WTC11 (cell line): ENCODE measurements around the gene ARMC2. TPM values are rescaled to one million over a fixed set of nuclear protein-coding genes. Genes with fewer than 3 reads are reported as not detected.
A peak's percentile ranks its signal among the peaks of the same experiment; 100 is the strongest.

Source experiments
- ATAC-seq: fragments of 200-7000 bp; cut with Tn5 transposase; 2 replicates; pipeline ENCODE4 v1.10.0; 2021; ENCODE audit warnings: mild to moderate bottlenecking, moderate library complexity
- CTCF ChIA-PET: fragments of 300-600 bp; sonication (Branson Sonifier 250); formaldehyde crosslinking; loops from one replicate; lab custom pipeline; 2021; ENCODE audit warnings: antibody characterized with exemption; lab: Charles Lee
- POLR2A ChIA-PET: fragments of 350-600 bp; sonication (Branson Sonifier 250); formaldehyde crosslinking; loops from one replicate; lab custom pipeline; 2021; ENCODE audit warnings: antibody characterized with exemption; lab: Charles Lee
- DNase-seq: peaks from one replicate; pipeline ENCODE4 v3.0.0; 2021; ENCODE audit warnings: low spot score
- H3K27ac Mint-ChIP-seq: 2 replicates; pipeline ENCODE4 v1.8.0; 2021; ENCODE audit warnings: mixed read lengths
- H3K27me3 Mint-ChIP-seq: 2 replicates; pipeline ENCODE4 v1.8.0; 2021; ENCODE audit warnings: low read depth, mild to moderate bottlenecking, moderate library complexity, mixed read lengths
- H3K36me3 Mint-ChIP-seq: 2 replicates; pipeline ENCODE4 v1.8.0; 2021; ENCODE audit warnings: mixed read lengths
- H3K4me1 Mint-ChIP-seq: 2 replicates; pipeline ENCODE4 v1.8.0; 2022; ENCODE audit warnings: mixed read lengths
- H3K4me3 Mint-ChIP-seq: 2 replicates; pipeline ENCODE4 v1.8.0; 2021; ENCODE audit warnings: mild to moderate bottlenecking, moderate library complexity, mixed read lengths
- H3K9me3 Mint-ChIP-seq: 2 replicates; pipeline ENCODE4 v1.8.0; 2021; ENCODE audit warnings: mixed read lengths
- CBFB ChIP-seq: sonication (generic); formaldehyde crosslinking; IDR thresholded peaks from 2 replicates; pipeline ENCODE4 v1.8.1; 2022; ENCODE audit warnings: mild to moderate bottlenecking, low read depth, missing genetic modification reagents
- CREB1 ChIP-seq: sonication (generic); formaldehyde crosslinking; IDR thresholded peaks from 2 replicates; pipeline ENCODE4 v1.8.0; 2023; ENCODE audit warnings: mild to moderate bottlenecking, missing genetic modification reagents
- ELF4 ChIP-seq: sonication (generic); formaldehyde crosslinking; IDR thresholded peaks from 2 replicates; pipeline ENCODE4 v1.8.1; 2022; ENCODE audit warnings: low read depth, mild to moderate bottlenecking, moderate library complexity, missing genetic modification reagents
- ERG ChIP-seq: fragments of 250-450 bp; sonication (Bioruptor Pico); IDR thresholded peaks from 2 replicates; pipeline ENCODE4 v1.8.0; 2021; ENCODE audit warnings: mild to moderate bottlenecking
- ETV6 ChIP-seq: sonication (generic); formaldehyde crosslinking; IDR thresholded peaks from 2 replicates; pipeline ENCODE4 v1.8.1; 2022; ENCODE audit warnings: mild to moderate bottlenecking, missing genetic modification reagents
- HMGXB4 ChIP-seq: sonication (generic); formaldehyde crosslinking; IDR thresholded peaks from 2 replicates; pipeline ENCODE4 v1.8.1; 2023; ENCODE audit warnings: mild to moderate bottlenecking, moderate library complexity, missing genetic modification reagents
- MAX ChIP-seq: sonication (generic); formaldehyde crosslinking; IDR thresholded peaks from 2 replicates; pipeline ENCODE4 v1.8.0; 2022; ENCODE audit warnings: mild to moderate bottlenecking, missing genetic modification reagents
- PRDM15 ChIP-seq: sonication (generic); formaldehyde crosslinking; IDR thresholded peaks from 2 replicates; pipeline ENCODE4 v1.8.0; 2022; ENCODE audit warnings: missing genetic modification reagents
- ZBTB43 ChIP-seq: sonication (generic); formaldehyde crosslinking; IDR thresholded peaks from 2 replicates; pipeline ENCODE4 v1.8.1; 2023; ENCODE audit warnings: mild to moderate bottlenecking, missing genetic modification reagents
- ZNF219 ChIP-seq: sonication (generic); formaldehyde crosslinking; IDR thresholded peaks from 2 replicates; pipeline ENCODE4 v1.8.0; 2023; ENCODE audit warnings: missing genetic modification reagents, mild to moderate bottlenecking, borderline replicate concordance
- ZNF425 ChIP-seq: fragments of 250-450 bp; sonication (Bioruptor Pico); conservative IDR thresholded peaks from 2 replicates; pipeline ENCODE4 v1.9.0; 2021; ENCODE audit warnings: mild to moderate bottlenecking
- total RNA-seq: library from RNA; stranded (reverse); gene quantifications from 3 replicates; pipeline ENCODE4 v1.2.3, GENCODE V29; 2021

ARMC2 gene
- total RNA-seq, 1 experiment from 2014 or later, result 5.2 TPM

GRCh38 chr6:108804956-108805355 is 43.3 kb upstream of the ARMC2 start (continued):
- TF ChIP-seq ZNF425 (CRISPR knock-in tag), result no peak
- TF ChIP-seq CBFB (CRISPR knock-in tag), result no peak

- Mint-ChIP-seq H3K4me1 (no peaks in the 10 kb centered on the region), H3K4me3 (no peak overlapping the region), H3K9me3 (no peaks in the 10 kb centered on the region), H3K36me3 (no peaks in the 10 kb centered on the region), H3K27ac (no peak overlapping the region), H3K27me3 (no peaks in the 10 kb centered on the region)
- DNase-seq (no peak), ATAC-seq (no peak)
- CTCF ChIA-PET, result interaction anchor here (0.5 kb wide), 1 partner anchor 267 kb away, joined by 3 read pairs; no protein-coding TSS in a partner anchor
- TF ChIP-seq CREB1 (CRISPR knock-in tag), result no peak
- TF ChIP-seq ELF4 (CRISPR knock-in tag), result no peak
- no peak for TF ChIP-seq HMGXB4 (CRISPR knock-in tag)
- POLR2A ChIA-PET, result no interaction called here
These were observed 42.5 kb upstream of the ARMC2 start for GRCh38 chr6:108805611-108806167.

GRCh38 chr6:108806171-108806570 is 42.1 kb upstream of the ARMC2 start:
- ChIA-PET POLR2A (no interaction called here), CTCF (interaction anchor here (0.7 kb wide), 1 partner anchor 32 kb away, joined by 5 read pairs; no protein-coding TSS in a partner anchor)
- TF ChIP-seq ETV6 (no peak), MAX (CRISPR knock-in tag) (no peak), PRDM15 (no peak), ZBTB43 (no peak), ERG (CRISPR knock-in tag) (no peak), ZNF219 (CRISPR knock-in tag) (no peak)
- H3K36me3 Mint-ChIP-seq, result no peaks in the 10 kb centered on the region
- H3K4me1 Mint-ChIP-seq, result no peaks in the 10 kb centered on the region
- H3K9me3 Mint-ChIP-seq, result no peaks in the 10 kb centered on the region
- H3K27ac Mint-ChIP-seq, result 0 out of 2 replicates have a peak overlapping the region, but pooled peaks have one; percentile 42
- ATAC-seq (no peak), DNase-seq (no peak)
- no peak overlapping the region for H3K4me3 Mint-ChIP-seq
- H3K27me3 Mint-ChIP-seq, result no peaks in the 10 kb centered on the region
